GM19463 (cell line): ENCODE results near the gene SBF2.
"Not testable (repeated sequence)": the region's sequence is repeated elsewhere in the genome, so short reads cannot be mapped to it uniquely, and the experiment has no call there.

Source experiments
- ATAC-seq: cut with Tn5 transposase; IDR thresholded peaks from one replicate; pipeline ENCODE4 v1.9.1; 2021; ENCODE audit warnings: mild to moderate bottlenecking, moderate library complexity; ENCODE audit not compliant: unreplicated experiment

SBF2 gene

GRCh38 chr11:9973921-9974320 is 320.1 kb downstream of the SBF2 start:
- ATAC-seq: no peak

- peak; percentile 51 for ATAC-seq
These were observed 321.0 kb downstream of the SBF2 start for GRCh38 chr11:9972989-9973388.

- ATAC-seq: no peak
These were observed 322.1 kb downstream of the SBF2 start for GRCh38 chr11:9971894-9972293.

GRCh38 chr11:9969068-9969467 is 325.0 kb downstream of the SBF2 start:
- ATAC-seq: no peak

GRCh38 chr11:9962722-9963121 is 331.3 kb downstream of the SBF2 start:
- ATAC-seq: peak; percentile 87

GRCh38 chr11:9957072-9957471 is 336.9 kb downstream of the SBF2 start:
- no peak for ATAC-seq

- no peak for ATAC-seq
These were observed 337.5 kb downstream of the SBF2 start for GRCh38 chr11:9956483-9956882.

GRCh38 chr11:9955391-9955790 is 338.6 kb downstream of the SBF2 start:
- ATAC-seq: no peak

GRCh38 chr11:9953994-9954626 is 339.9 kb downstream of the SBF2 start:
- no peak for ATAC-seq

GRCh38 chr11:9952511-9953196 is 341.4 kb downstream of the SBF2 start:
- no peak for ATAC-seq

GRCh38 chr11:9951807-9952206 is 342.2 kb downstream of the SBF2 start:
- no peak for ATAC-seq

GRCh38 chr11:9950462-9950861 is 343.6 kb downstream of the SBF2 start:
- no peak for ATAC-seq

- ATAC-seq: peak; percentile 57
These were observed 346.7 kb downstream of the SBF2 start for GRCh38 chr11:9947231-9947864.

GRCh38 chr11:9945680-9946079 is 348.3 kb downstream of the SBF2 start:
- not testable (repeated sequence) for ATAC-seq

GRCh38 chr11:9943386-9944110 is 350.5 kb downstream of the SBF2 start:
- ATAC-seq: no peak

GRCh38 chr11:9941991-9942390 is 352.0 kb downstream of the SBF2 start:
- no peak for ATAC-seq

- not testable (repeated sequence) for ATAC-seq
These were observed 354.9 kb downstream of the SBF2 start for GRCh38 chr11:9939150-9939549.

GRCh38 chr11:9936754-9937153 is 357.3 kb downstream of the SBF2 start:
- ATAC-seq: no peak

GRCh38 chr11:9932843-9933242 is 361.2 kb downstream of the SBF2 start:
- ATAC-seq: not testable (repeated sequence)

- not testable (repeated sequence) for ATAC-seq
These were observed 363.3 kb downstream of the SBF2 start for GRCh38 chr11:9930562-9931331.

GRCh38 chr11:9927670-9928069 is 366.3 kb downstream of the SBF2 start:
- no peak for ATAC-seq
